PC-3 (cell line): Measurements from ENCODE around the gene CRYGN. TPM values are rescaled to one million over a fixed set of nuclear protein-coding genes. Genes with fewer than 3 reads are reported as not detected.

Experiments used
- ATAC-seq: fragments of 200-7000 bp; cut with Tn5 transposase; 2 replicates; pipeline ENCODE4 v1.9.1; 2020; ENCODE audit warnings: mild to moderate bottlenecking, moderate library complexity
- BruUV-seq: library from RNA; stranded (reverse); fragments of 400-500 nt; replicated peaks from 2 replicates; lab custom pipeline; 2021; lab: Mats Ljungman, UMichigan
- CTCF ChIA-PET: fragments of 300-600 bp; sonication (Branson Sonifier 250); formaldehyde crosslinking; loops from one replicate; lab custom pipeline; 2022; ENCODE audit warnings: antibody characterized with exemption; lab: Charles Lee
- POLR2A ChIA-PET: fragments of 300-600 bp; sonication (Branson Sonifier 250); formaldehyde crosslinking; loops from one replicate; lab custom pipeline; 2022; ENCODE audit warnings: antibody characterized with exemption; ENCODE audit not compliant: unreplicated experiment; lab: Charles Lee
- DNase-seq: peaks from one replicate; pipeline ENCODE4 v3.0.0-alpha.2; 2015
- H2AFZ ChIP-seq: fragments of 300-600 bp; sonication (generic); 2 replicates; pipeline ENCODE4 v1.6.0; 2016; ENCODE audit warnings: antibody characterized with exemption, low read length
- H3F3A ChIP-seq: fragments of 300-600 bp; sonication (generic); one replicate; pipeline ENCODE4 v1.6.0; 2017; ENCODE audit warnings: antibody characterized with exemption, low read length, control low read depth, mild to moderate bottlenecking; ENCODE audit not compliant: unreplicated experiment
- H3K27ac ChIP-seq: fragments of 300-600 bp; sonication (generic); 2 replicates; pipeline ENCODE4 v1.5.1; 2016; ENCODE audit warnings: mild to moderate bottlenecking, low read length
- H3K27me3 ChIP-seq: fragments of 300-600 bp; sonication (generic); 2 replicates; pipeline ENCODE4 v1.6.1; 2016; ENCODE audit warnings: low read length, mixed read lengths
- H3K36me3 ChIP-seq: fragments of 300-600 bp; sonication (generic); 2 replicates; pipeline ENCODE4 v1.6.1; 2016; ENCODE audit warnings: low read depth, mixed run types, low read length, mixed read lengths
- H3K4me1 ChIP-seq: fragments of 300-600 bp; sonication (generic); 2 replicates; pipeline ENCODE4 v1.5.1; 2016; ENCODE audit warnings: low read length; ENCODE audit not compliant: insufficient read depth
- H3K4me2 ChIP-seq: fragments of 300-600 bp; sonication (generic); 2 replicates; pipeline ENCODE4 v1.6.0; 2016; ENCODE audit warnings: low read length
- H3K4me3 ChIP-seq: fragments of 300-600 bp; sonication (generic); 2 replicates; pipeline ENCODE4 v1.5.1; 2016; ENCODE audit warnings: mild to moderate bottlenecking, low read length, mixed read lengths
- H3K79me2 ChIP-seq: fragments of 300-600 bp; sonication (generic); 2 replicates; pipeline ENCODE4 v1.6.1; 2017; ENCODE audit warnings: low read length, mixed read lengths
- H3K9ac ChIP-seq: fragments of 300-600 bp; sonication (generic); 2 replicates; pipeline ENCODE4 v1.6.0; 2016; ENCODE audit warnings: mild to moderate bottlenecking, low read length
- H3K9me2 ChIP-seq: fragments of 300-600 bp; sonication (generic); replicated peaks from 2 replicates; pipeline ENCODE4 v1.6.1; 2016; ENCODE audit warnings: mixed run types, low read length, mixed read lengths
- H3K9me3 ChIP-seq: fragments of 300-600 bp; sonication (generic); 2 replicates; pipeline ENCODE4 v1.6.1; 2016; ENCODE audit warnings: low read length, mixed read lengths
- H4K20me1 ChIP-seq: fragments of 300-600 bp; sonication (generic); 2 replicates; pipeline ENCODE4 v1.6.1; 2016; ENCODE audit warnings: low read length, mixed read lengths
- EZH2 ChIP-seq: fragments of 300-600 bp; sonication (generic); IDR thresholded peaks from one replicate; pipeline ENCODE4 v1.6.1; 2017; ENCODE audit warnings: antibody characterized with exemption, mild to moderate bottlenecking, low read length; ENCODE audit not compliant: unreplicated experiment
- EZH2phosphoT487 ChIP-seq: fragments of 300-600 bp; sonication (generic); IDR thresholded peaks from 2 replicates; pipeline ENCODE4 v1.6.1; 2018; ENCODE audit warnings: mild to moderate bottlenecking, antibody characterized with exemption, low read length, borderline replicate concordance
- intact Hi-C: fragments of 100-400 bp; cut with micrococcal nuclease; formaldehyde crosslinking; loops from 2 replicates; pipeline ENCODE4 v1.9.0; 2023
- total RNA-seq: library from RNA; depleted of rRNA; stranded (reverse); fragments of >200 nt; gene quantifications from 2 replicates; pipeline ENCODE4 v1.2.3, GENCODE V29; 2014
- TF ChIP-seq, protein P1 (sequence below): fragments of 300-600 bp; sonication (generic); conservative IDR thresholded peaks from 2 replicates; pipeline ENCODE4 v1.5.1; 2017; ENCODE audit warnings: antibody characterized with exemption, low read depth, mild to moderate bottlenecking, low read length

Gene CRYGN
- total RNA-seq, 1 experiment from 2014 or later: 0.11 TPM

DNA sequence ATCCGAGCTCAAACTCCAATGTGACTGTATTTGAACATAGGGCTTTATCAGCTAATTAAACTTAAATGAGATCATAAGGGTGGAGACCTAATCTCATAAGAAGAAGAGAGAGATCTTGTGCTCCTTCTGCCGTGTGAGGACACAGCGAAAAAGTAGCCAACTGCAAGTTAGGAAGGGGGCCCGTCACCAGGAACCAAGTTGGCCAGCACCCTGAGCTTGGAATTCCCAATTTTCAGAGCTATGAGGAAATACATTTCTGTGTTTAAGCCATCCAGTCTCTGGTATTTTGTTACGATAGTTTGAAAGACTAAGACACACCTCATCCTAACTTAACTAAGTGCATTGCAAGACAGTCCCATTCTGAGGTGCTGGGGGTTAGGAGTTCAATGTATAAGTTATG is 16.0 kb downstream of the CRYGN start:
- BruUV-seq: no TSS peak
- intact Hi-C loops: no loop called here
- TF ChIP-seq, protein P1, sequence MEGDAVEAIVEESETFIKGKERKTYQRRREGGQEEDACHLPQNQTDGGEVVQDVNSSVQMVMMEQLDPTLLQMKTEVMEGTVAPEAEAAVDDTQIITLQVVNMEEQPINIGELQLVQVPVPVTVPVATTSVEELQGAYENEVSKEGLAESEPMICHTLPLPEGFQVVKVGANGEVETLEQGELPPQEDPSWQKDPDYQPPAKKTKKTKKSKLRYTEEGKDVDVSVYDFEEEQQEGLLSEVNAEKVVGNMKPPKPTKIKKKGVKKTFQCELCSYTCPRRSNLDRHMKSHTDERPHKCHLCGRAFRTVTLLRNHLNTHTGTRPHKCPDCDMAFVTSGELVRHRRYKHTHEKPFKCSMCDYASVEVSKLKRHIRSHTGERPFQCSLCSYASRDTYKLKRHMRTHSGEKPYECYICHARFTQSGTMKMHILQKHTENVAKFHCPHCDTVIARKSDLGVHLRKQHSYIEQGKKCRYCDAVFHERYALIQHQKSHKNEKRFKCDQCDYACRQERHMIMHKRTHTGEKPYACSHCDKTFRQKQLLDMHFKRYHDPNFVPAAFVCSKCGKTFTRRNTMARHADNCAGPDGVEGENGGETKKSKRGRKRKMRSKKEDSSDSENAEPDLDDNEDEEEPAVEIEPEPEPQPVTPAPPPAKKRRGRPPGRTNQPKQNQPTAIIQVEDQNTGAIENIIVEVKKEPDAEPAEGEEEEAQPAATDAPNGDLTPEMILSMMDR: no peak
- no peak for TF ChIP-seq EZH2phosphoT487
- H3F3A ChIP-seq: no peaks in the 10 kb centered on the region
- CTCF ChIA-PET: no interaction called here
- no peak overlapping the region for H3K4me3 ChIP-seq
- POLR2A ChIA-PET: no interaction called here
- no peak overlapping the region for H3K4me2 ChIP-seq
- H3K9ac ChIP-seq: no peak overlapping the region
- 0 out of 2 replicates have a peak, but pooled peaks cover 5% of the 10 kb centered on the region for H3K9me3 ChIP-seq
- H3K36me3 ChIP-seq: no peaks in the 10 kb centered on the region
- no peaks in the 10 kb centered on the region for H3K79me2 ChIP-seq
- H3K4me1 ChIP-seq: peaks cover 10% of the 10 kb centered on the region
- no peak overlapping the region for H3K27ac ChIP-seq
- DNase-seq: no peak
- no peak overlapping the region for H2AFZ ChIP-seq
- no peaks in the 10 kb centered on the region for H3K27me3 ChIP-seq
- ATAC-seq: no peak
- H4K20me1 ChIP-seq: no peaks in the 10 kb centered on the region
- no peaks in the 10 kb centered on the region for H3K9me2 ChIP-seq

DNA sequence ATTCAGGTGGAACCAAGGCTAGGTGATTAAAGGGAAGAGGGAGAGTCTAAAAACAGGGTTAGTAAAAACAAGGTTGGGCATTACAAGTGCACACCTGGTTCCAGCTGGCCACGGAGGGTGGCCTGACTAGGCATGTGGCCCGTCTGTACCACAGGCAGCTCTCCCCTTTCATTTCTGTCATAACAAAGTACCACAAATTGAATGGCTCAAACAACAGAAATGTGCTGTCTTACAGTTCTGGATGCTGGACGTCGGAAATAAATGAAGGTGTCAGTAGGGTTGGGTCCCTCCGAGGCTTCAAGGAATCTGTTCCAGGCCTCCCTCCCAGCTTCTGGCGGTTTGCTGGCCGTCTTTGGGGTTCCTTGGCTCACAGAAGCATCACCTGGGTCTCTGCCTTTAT is 16.7 kb downstream of the CRYGN start:
- Histone ChIP-seq H3K36me3 (no peaks in the 10 kb centered on the region), H3K9me2 (no peaks in the 10 kb centered on the region), H3K79me2 (no peaks in the 10 kb centered on the region), H2AFZ (no peak overlapping the region), H3K9ac (no peak overlapping the region), H3K4me2 (no peak overlapping the region), H3K9me3 (0 out of 2 replicates have a peak, but pooled peaks cover 5% of the 10 kb centered on the region), H3K4me1 (peaks cover 10% of the 10 kb centered on the region), H4K20me1 (no peaks in the 10 kb centered on the region), H3K27me3 (no peaks in the 10 kb centered on the region), H3K4me3 (no peak overlapping the region), H3K27ac (no peak overlapping the region), H3F3A (no peaks in the 10 kb centered on the region)
- no peak for DNase-seq
- ChIA-PET CTCF (no interaction called here), POLR2A (no interaction called here)
- intact Hi-C loops: no loop called here
- ATAC-seq: no peak
- no peak for TF ChIP-seq EZH2phosphoT487
- TF ChIP-seq, protein P1: no peak
- TF ChIP-seq EZH2: no peak
- no TSS peak for BruUV-seq

DNA sequence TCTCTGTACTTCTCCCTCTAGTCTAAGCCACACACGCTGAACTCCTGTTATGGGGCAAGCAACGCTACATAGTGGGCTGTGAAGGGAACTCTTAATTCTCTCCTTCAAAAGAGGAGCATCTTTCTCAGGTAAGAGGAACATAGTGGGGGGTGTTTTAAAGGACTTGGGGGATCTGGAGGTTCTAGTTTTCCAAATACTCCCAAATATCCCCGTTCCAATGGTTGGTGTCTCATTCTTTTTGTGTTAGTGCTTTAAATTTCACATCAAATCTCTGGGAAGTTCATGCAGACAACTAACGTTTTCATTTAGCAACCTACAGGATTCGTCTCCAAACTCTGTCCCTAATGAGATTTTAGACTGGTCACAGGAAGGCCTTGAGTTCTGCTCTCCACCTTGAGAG is 17.7 kb downstream of the CRYGN start:
- no peaks in the 10 kb centered on the region for H3K27me3 ChIP-seq
- H3F3A ChIP-seq: no peaks in the 10 kb centered on the region
- H2AFZ ChIP-seq: no peak overlapping the region
- BruUV-seq: no TSS peak
- no peak overlapping the region for H3K4me3 ChIP-seq
- H3K9me3 ChIP-seq: 0 out of 2 replicates have a peak, but pooled peaks cover 5% of the 10 kb centered on the region
- intact Hi-C loops: no loop called here
- no peaks in the 10 kb centered on the region for H4K20me1 ChIP-seq
- H3K4me1 ChIP-seq: peaks cover 10% of the 10 kb centered on the region
- DNase-seq: no peak
- no peak overlapping the region for H3K4me2 ChIP-seq
- POLR2A ChIA-PET: no interaction called here
- H3K79me2 ChIP-seq: no peaks in the 10 kb centered on the region
- ATAC-seq: no peak
- H3K27ac ChIP-seq: no peak overlapping the region
- CTCF ChIA-PET: no interaction called here
- H3K9me2 ChIP-seq: no peaks in the 10 kb centered on the region
- H3K36me3 ChIP-seq: no peaks in the 10 kb centered on the region
- H3K9ac ChIP-seq: no peak overlapping the region
- no peak for TF ChIP-seq EZH2phosphoT487
- TF ChIP-seq, protein P1: no peak
- TF ChIP-seq EZH2: no peak
